ENCODE data around the gene EN2.

EN2 gene

DNA sequence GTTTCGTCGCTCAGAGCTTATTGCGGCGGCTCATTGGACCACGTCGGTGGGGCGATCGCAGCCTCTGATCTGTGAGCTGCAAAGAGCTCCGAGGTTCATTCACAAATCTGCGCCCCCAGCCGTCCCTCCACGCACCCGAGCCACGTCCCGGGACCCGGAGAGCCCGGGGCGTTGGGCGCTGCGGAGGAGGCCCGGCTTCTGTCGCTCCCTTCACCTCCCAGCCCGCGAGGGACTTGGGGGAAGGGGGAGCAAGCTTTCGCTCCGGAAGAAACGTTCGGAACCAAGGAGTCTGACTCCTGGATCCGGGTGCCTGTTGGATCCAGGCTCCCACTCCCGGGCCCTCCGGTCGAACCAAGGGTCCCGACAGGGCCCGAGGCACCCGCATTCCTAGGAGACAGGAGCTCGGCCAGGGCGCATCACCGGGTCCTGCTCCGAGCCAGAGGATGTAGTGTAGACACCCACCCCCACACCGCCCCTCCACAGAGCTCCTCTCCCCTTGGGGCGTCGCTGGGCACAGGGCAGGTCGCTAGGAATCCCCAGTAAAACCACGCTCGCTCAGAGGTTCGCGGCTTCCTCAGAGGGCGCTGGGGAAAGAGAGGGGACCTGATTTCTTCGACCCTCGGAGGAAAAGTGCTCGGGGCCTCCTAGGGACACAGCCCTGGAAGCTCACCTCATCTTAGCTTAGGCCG is 7.9 kb upstream of the EN2 start:
- in situ Hi-C loops (cut with HindIII; ENCODE audit: low sequenced_read_pairs) = no loop called here

DNA sequence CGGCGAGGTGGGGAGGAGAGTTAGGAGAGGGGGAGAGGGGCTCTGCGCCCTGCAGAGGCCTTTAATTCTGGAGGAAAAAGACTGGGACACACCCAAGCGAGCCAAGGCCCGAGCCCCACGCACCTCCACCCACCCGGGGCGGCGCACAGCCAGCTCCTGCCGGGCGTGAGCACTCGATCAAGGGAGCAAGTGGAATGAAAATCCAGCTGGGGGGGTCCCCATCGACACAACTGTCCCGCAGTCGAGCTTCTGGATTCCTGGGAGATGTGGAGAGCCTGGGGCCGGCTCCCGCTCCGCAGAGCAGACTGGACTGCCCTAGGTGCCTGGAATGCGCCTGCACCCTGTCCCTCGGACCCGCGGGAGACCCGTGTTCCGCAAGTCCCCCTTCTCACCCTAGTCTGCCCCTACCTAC is 7.4 kb upstream of the EN2 start:
- in situ Hi-C loops (cut with HindIII; ENCODE audit: low sequenced_read_pairs) = no loop called here

DNA sequence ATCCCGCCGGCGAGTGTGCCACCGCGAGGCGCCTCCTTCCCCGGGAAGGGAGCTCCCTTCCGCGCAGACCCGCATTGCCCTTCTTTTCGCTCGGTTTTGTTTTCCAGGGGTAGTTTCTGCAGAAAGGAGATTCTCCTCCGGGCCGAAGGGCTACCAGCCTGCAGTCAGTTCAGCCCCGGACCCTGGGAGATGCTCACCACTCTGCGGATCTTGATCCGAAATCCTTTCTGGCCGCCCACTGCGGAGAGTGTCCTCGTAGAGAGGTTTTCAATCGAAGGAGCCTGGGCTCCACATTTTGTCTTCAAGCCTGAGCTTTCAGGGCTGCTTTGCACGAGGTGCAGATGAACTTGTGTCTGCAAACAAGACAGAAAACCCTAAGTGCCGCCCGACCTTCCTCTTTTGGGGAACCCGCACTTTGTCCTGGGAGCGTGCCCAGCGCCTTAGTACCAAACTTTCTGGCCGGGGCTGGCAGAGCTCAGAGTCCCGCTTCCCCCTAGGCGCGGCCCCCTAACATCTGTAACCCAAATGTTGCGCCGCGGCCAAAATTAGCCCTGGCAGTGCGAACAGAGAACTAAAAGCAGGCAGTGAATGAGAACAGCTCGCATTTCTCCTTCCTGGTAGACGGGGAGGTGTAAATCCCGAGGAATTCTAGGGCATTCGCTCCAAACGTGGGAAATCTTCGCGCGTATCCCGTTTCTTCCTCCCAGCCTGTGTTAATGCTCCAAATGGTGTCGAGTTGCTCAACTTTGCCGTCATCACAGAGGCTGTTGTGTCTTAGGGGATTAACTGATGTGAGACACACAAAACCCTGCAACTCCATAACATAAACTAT is 6.7 kb upstream of the EN2 start:
- in situ Hi-C loops (cut with HindIII; ENCODE audit: low sequenced_read_pairs) = no loop called here

DNA sequence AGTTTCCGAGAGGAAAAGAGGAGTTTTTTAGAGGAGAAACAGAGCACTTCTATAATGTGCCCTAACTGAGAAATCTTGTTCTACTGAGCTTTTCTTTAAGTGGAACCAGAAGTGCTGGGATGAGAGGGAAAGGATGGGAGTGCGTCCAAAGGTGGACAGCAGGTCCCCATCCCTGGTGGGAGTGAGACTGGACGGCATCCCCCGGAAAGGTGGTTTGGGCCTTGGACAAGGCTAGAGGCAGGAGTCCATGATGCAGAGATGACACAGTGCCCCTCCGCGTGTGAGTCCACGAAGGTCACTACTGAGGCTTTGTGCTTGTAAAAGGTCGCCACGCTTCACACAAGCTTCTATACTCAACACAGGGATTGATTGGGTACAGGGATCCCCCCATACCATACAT is 6.1 kb upstream of the EN2 start:
- in situ Hi-C loops (cut with HindIII; ENCODE audit: low sequenced_read_pairs) = no loop called here

DNA sequence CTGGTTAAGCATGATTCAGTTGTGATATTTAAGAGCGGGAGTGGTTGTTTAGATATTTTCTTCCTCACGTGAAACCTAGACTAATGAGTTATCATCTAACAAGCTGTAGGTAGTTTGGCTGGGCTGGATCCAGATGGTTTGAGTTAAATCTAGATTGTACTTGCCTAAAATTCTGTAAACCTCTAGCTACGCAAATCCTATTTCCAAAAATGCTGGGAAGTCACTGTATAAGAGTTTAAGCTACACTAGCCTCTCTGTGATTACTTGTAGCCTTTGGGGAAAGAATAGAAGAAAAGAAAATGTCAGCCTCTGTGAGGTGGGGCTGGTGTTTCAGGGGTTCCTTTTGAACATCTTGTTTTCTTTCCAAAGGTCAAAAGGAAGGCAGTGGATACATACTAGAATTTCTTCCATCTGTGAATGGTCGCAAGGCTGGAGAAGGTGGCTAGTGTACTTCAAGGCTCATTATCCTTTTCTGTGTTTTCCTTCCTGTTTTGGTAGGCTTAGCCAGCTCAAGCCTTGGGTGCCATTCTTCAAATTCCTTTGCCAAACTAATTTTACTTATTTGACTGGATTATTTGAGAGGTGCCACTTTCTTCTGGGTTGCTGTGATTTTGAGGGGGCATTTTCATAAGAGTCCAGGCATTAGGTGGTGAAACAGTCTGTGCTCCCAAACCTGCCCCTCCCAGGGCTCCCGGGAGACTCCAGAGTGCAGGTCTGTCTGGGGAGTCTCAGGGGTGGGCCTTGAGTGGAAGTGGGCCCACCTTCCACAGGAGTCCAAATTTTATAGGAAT is 5.2 kb upstream of the EN2 start:
- in situ Hi-C loops (cut with HindIII; ENCODE audit: low sequenced_read_pairs) = no loop called here

GRCh38 chr7:155453296-155454182 is 4.4 kb upstream of the EN2 start:
- in situ Hi-C loops (cut with HindIII; ENCODE audit: low sequenced_read_pairs) = no loop called here

- in situ Hi-C loops (cut with HindIII; ENCODE audit: low sequenced_read_pairs) = no loop called here
Measured at GRCh38 chr7:155454183-155455112, 3.5 kb upstream of the EN2 start.

DNA sequence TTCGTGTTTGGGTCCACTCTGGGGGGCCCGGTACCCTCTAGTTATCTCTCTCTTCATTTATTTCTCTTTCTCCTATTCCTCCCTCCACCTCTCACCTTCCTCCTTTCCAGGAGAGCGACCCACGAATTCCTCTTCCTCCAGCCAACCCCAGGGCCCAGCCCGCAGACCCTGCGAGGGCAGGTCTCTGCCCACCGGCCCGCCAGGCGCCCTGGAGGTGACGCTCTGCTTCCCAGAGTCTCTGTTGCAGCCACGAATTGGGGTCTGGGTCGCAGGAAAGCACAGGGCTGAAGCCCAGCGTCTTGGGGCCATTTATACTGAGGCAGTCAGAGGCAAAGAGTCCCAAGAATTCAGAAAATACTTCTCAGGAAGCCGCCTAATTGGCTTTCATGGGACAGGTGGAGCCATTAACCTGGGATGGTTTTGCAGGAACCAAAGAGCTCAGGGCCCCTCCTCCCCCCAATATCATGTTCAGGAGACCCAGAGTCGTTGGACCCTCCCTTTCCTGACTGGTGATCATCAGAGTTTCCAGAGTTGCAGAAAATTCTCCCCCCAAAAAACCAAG is 2.7 kb upstream of the EN2 start:
- in situ Hi-C loops (cut with HindIII; ENCODE audit: low sequenced_read_pairs) = no loop called here

DNA sequence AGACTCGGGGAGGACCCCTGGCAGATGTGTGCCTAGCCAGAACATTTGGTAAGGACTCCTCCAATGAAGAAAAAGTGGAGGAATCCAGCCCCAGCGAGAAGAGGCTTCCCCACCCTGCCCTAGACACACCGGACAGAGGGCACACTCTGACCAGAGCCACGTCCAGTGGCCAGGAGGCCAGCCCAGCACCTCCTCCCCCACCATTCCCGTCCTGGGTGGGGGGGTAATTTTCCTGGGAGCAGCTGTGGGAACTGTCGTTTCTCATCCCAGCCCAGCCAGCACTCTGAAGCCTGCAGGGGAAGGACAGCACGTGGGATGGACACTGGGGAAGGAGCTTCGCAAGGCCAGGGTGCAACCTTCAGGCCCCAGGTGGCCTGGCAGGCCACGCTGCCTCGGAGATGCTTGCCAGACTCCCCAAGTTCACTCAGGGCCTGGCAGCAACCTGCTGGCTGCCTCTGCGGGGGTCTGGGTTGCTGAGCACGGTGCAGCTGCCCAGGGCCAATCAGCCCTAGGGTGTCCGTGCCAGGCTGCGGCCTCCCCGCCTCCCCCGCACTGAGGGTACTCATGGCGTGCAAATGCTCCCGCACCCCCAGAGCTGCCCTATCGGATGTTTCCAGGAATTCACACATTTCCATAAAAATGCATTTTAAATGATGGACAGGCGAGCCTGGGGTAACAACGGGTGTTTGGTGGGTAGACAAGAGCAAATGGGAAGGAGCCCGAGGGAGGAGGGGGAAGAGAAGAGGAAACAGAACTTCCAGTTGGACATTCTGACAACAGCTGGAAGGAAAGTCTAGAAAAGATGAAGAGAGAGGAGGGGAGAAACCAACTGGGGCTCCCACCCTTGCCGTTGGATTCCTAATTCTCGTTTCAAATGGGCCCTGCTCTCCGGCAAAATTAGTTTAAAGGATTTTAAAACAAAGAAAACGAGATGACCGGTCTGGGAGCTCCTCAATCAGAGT is 1.9 kb upstream of the EN2 start:
- in situ Hi-C loops (cut with HindIII; ENCODE audit: low sequenced_read_pairs) = no loop called here

DNA sequence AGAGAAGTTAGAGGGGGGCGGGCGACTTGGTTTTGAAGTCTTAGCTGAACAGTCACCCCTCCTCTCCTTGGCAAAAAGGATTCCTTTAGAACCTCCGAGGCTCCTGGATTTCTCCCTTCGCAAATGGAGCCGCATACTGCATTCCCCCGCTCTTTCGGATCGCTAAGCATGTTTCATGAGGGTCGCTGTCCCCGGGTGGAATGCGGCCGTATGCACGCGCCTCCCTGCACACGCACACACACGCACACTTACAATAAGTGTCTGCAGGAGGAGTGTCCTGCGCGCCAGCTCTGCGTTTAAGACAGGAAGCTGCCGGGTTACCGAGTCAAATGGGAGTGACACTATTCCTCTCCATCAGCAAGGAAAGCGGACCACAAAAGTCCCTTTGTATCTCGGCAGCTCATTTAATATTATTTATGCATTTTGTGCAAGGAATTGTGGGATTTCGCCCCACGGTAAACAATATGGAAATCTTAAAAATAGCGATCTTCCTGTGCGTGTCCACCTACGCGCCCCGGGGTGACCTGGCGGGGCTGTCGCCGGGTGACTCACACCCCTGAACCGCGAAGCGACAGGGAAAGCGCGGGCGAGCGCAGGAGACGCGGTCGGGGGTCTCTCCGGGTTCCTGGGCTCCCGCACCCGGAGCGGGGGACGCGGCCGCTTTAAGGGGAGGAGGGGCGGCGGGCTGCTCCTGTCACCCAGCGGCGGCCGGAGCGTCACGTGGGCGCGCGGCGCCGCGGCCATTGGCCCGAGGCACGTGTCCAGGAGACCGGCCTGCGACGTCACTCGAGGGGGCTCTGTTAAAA is 988 bp upstream of the EN2 start:
- in situ Hi-C loops (cut with HindIII; ENCODE audit: low sequenced_read_pairs) = no loop called here

DNA sequence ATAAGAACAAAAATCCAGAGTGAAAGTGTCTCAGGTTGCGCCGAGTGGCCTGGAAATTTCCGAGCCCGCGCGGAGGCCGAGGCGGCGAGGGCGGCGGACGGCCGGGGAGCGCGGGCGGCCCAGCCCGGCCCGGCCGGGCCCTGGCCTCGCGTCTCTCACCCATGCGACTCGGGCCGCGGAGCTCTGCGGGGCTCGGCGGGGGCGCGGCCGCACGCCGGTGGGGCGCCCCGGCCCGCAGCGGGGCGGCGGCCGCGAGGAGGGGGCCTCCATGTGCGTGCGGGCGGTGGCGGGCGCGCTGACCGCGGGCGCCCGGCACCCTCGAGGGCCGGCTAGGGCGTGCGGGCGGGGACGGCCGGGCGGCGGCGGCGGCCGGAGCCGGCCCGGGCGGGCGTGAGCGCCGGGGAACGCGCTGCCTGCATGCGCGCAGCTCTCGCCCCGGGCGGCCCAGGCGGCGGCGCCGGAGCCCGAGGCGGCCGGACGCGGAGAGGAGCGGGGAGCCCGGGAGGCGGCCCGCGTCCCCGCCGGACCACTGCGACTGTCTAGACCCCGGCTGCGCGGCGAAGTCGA is 302 bp upstream of the EN2 start:
- in situ Hi-C loops (cut with HindIII; ENCODE audit: low sequenced_read_pairs) = no loop called here

- in situ Hi-C loops (cut with HindIII; ENCODE audit: low sequenced_read_pairs) = no loop called here
Measured at GRCh38 chr7:155458878-155459699, 1.2 kb downstream of the EN2 start.

- in situ Hi-C loops (cut with HindIII; ENCODE audit: low sequenced_read_pairs) = no loop called here
Measured at GRCh38 chr7:155459700-155460461, 2.0 kb downstream of the EN2 start.

DNA sequence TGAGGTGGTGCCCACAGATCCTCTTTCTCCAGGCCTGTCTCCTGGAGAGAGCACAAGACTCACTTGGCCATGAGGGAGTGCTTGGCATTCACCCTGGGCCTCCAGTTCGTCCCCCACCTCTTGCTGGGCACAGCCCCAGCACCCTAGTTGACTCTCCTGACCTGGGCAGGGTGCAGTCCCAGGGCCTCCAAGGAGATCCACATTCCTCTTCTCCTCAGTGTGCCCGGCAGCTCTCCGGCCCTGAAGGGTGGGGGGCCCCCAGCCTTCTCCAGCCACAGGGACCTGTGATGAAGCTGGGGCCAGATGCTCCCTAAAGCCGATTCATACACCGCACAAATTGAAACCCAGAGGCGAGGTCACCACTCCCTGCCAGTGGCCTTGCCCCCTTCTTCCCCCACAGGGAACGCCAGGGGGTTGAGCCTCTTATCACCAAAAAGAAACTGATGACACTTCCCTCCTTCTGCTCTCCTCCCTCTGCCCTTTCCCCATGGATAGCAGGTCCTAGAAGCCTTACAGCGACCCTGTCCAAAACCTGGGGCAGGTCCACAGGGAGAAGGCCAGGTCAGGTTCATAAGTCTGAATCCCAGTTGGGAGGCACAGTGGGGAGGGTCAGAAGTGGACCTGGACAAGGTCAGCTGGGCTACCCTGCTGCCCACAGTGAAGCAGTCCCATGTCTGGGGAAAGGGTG is 3.1 kb downstream of the EN2 start:
- in situ Hi-C loops (cut with HindIII; ENCODE audit: low sequenced_read_pairs) = no loop called here

GRCh38 chr7:155461631-155462030 is 3.7 kb downstream of the EN2 start:
- in situ Hi-C loops (cut with HindIII; ENCODE audit: low sequenced_read_pairs) = no loop called here
